ENCODE data around the gene MTA2. TPM values are rescaled to one million over a fixed set of nuclear protein-coding genes. Genes with fewer than 3 reads are reported as not detected.
A peak's percentile ranks its signal among the peaks of the same experiment; 100 is the strongest.
"Not testable (repeated sequence)": the region's sequence is repeated elsewhere in the genome, so short reads cannot be mapped to it uniquely, and the experiment has no call there.

Gene MTA2
- 34.1 TPM for total RNA-seq
- long read RNA-seq, partial matches to known transcripts: 1 of 4 reads
- long read RNA-seq, other reads (novel, unspliced or antisense): 2 of 4 reads

DNA sequence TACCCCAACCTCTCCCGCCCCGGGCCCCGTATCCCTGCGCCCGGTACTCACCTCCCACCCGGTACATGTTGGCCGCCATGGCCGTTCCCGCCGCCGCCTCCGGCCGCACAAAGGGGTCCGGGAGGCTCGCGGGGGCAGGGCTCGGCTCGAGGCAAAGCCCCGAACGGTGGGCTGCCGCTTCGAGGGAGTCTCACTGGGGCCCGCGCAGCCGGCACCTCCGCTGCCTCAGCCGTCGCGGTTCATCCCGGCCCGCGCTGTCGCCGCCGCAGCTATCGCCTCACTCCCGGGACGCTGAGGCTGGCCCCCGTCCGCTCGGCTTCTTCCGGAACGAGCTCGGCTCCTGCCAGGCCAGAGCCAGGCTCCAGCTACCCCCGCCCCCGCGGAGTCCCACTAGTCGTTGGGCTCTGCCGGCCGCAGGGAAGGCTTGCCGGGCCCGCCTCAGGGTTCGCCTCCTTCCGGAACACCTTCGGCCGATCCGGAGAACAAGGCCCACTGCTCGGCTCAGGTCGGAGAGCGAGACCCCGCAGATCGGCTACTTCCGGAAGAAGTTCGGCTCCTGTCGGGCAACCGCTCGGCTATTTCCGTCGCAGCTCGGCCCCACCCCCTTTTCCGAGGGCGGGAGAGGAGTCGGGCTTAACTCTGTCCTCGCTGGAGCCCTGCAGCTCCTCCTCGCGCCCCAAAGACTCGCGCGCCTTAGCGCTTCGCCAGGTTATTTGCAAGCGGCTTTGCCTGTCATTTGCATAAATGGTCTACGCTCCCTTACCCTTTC is at the start of gene MTA2:
Gene MTA2 (minus strand): TSS at position 494 of the 769 bp plus-strand sequence. CDS start 415 bp downstream, at position 79.
- ATAC-seq: peak; percentile 92
- intact Hi-C loops (cut with DNase I): no loop called here

DNA sequence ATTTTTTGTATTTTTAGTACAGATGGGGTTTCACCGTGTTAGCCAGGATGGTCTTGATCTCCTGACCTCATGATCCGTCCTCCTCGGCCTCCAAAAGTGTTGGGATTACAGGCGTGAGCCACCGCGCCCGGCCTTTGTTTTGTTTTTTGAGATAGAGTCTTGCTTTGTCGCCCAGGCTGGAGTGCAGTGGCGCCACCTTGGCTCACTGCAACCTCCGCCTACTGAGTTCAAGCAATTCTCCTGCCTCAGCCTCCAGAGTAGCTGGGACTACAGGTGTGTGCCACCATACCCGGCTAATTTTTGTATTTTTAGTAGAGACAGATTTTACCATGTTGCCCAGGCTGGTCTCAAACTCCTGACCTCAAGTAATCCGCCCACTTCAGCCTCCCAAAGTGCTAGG is 48.6 kb upstream of the MTA2 start:
- ATAC-seq; DNase-seq (ENCODE audit: missing footprints); intact Hi-C loops (cut with DNase I): not testable (repeated sequence)

More for the DNA sequence above, at the start of gene MTA2:
- peak; percentile 97 for DNase-seq (ENCODE audit: missing footprints)

DNA sequence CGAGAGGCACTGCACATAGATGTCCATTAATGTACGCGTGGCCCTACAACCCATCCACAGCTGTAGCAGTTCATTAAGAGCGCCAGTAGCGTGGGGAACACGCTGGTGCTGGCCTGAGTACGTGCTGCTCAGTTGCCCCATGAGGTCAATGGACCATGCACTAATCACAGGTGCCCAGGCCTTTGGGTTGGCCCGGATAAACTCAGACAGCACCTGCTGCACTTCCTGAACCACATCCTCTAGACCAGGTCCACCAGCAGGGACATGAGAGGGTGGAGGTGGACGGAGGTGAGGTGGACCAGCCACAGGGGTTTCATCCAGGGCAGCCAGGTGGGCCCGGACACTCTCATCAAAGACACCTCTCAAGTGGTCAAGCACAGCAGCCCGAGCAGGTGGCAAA is 47.8 kb upstream of the MTA2 start:
- DNase-seq (ENCODE audit: missing footprints) (no peak), ATAC-seq (no peak)
- intact Hi-C loops (cut with DNase I): no loop called here

DNA sequence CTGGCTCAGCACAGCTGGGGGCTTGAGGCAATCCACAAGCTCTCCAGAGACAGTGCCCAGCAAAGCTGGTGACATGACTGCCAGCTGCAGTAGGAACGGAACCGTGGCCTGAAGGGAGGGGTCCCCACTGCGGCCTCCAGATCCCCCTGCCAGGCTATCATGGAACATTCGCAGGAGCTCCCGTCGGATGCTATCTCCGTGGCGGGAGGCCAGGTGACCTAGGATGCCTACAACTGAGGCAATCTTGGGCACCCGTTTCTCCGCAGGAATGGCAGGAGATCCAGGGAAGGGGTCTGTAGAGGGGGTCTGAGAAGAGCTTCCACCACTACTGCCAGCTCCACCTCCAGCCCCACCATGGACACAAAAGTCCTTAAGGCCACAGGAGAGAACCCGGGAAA is 47.3 kb upstream of the MTA2 start:
- ATAC-seq (no peak), DNase-seq (ENCODE audit: missing footprints) (no peak)
- intact Hi-C loops (cut with DNase I): no loop called here

DNA sequence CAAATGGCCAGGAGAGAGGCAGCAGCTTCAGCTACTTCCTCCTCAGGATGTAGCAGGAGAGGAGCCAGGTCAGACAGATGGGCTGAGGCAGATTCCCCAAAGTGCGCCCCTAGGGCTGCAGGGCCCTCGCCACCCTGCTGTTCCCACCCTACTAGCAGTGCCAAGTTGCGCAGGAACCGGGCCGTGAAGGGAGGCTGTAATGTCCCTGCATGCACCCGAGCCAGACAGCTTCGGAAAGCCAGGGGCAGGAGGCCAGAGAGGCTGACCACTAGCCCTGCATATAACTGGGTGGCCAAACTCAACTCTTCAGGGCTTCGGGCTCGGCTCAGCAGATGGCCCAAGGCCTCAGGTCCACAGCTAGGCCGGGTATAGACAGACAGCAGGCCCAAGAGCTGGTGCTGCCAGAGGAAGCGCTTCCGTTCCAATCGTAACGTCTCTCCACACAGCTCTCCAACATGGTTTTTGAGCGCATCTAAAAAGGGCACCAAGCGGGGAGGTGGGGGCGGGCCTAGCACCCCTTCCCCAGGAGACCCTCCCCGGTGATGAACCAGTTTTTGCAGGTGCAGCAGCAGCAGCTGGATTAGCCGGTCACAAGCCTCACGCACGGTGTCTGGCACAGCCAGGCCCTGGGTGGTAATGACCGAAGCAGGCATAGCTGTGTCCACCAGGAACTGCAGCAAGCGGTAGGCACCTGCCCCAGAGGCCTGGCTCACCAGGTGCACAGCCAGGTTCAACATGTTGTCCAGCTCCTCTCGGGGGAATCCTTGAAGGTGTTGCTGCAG is 46.7 kb upstream of the MTA2 start:
- intact Hi-C loops (cut with DNase I): no loop called here
- no peak for ATAC-seq
- no peak for DNase-seq (ENCODE audit: missing footprints)

DNA sequence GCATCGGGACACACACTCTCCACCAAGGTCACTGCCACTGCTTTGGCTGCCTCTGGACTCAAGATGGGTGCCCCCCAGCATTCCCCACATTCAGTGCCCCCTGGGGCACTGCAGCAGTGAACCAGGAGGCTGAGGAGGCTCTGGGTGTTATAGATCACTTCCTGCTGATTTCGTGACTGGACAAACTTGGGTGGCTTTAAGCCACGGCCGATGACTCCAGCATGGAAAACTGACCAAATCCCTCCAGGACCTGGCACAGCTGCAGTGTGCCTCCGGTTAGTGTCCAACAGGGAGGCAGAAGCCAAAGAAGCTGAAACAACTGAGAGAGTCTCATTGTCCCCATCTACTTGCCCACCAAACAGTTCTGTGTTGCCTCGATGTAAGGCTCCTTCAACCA is 45.9 kb upstream of the MTA2 start:
- ATAC-seq (no peak), DNase-seq (ENCODE audit: missing footprints) (no peak)
- intact Hi-C loops (cut with DNase I): no loop called here

DNA sequence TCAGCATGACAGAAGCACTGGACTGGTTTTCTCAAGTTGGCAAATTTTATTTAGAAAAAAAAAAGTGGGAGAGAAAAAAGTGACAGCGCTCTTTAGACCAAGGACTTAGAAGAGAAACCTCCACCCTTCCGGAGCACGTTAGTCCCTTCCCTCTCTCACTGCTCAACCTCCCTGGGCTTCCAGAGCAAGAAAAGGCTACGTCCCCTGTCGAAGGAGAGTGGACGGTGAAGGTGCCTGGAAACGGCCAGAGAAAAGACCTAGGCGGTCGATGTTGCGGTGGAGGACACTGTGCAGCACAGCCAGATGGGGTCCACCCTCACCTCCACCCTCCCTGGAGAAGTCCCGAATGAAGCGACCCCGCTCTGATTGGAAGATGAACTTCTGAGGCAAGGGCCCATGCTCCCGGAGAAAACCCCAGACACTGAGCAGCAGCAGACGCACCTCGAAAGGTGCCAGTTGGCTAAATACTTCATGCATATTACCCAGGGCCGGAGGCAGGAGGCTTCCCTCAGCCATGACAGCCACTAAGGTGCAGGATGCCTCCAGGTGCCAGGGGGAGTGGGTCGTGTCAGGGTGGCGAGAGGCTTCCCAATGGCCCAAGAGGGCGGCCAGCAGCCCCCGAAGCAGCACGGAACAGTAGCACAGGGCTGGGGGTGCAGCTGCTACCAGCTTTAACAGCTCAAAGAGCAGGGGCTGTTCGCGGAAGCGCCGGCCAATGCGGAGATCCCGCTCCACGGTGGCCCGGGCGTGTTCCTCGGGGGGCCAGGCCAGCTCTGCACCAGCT is 45.4 kb upstream of the MTA2 start:
- ATAC-seq (no peak), DNase-seq (ENCODE audit: missing footprints) (no peak)
- intact Hi-C loops (cut with DNase I): no loop called here

DNA sequence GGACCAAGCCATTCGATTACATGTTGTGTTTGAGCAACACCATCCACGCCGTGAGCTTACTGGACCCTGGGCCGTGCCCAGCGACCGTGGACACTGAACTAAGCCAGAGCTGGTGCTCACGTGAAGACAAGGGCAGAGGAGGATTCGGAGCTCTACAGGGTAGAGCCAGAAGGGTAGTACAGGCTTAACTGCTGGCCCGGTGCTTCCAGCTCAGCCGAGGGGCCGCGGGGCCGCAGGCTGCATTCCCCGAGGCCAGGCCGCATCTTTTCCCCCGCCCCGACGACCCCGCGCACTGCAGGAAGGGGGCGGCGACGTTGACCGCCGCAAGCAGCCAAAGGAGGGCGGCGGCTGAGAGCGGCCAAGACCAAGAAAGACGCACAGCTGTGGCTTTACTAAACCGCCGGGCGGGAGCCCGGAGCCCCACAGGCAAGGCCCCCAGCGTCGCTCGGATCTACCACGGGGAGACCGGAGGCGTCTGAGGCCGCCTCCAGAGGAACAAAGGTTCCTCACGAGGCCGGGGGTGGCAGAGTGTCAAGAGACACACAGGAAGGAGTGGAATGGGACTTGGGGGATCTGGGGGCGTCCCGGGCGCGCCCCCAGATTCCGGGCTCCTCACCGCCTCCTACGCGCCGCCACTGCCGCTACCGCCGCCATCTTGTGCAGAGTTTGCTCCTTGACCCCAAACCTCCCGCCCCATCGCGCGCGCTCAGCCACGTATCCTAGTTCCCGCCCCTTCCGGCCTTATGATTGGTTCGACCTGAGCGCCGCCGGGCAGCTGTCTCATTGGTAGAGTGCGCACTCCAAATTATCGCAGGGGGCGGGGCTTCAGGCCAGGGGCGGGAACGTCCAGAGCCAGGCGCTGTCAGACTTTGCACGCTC is 44.5 kb upstream of the MTA2 start, which contains the start of gene GANAB:
Gene GANAB (minus strand): TSS at position 668 of the 879 bp plus-strand sequence. CDS start 14 bp downstream, at position 654.
- DNase-seq (ENCODE audit: missing footprints): peak; percentile 100
- peak; percentile 98 for ATAC-seq
- intact Hi-C loops (cut with DNase I): loop anchor here (2.0 kb wide), 1 partner anchor 23 kb away; no protein-coding TSS in a partner anchor

DNA sequence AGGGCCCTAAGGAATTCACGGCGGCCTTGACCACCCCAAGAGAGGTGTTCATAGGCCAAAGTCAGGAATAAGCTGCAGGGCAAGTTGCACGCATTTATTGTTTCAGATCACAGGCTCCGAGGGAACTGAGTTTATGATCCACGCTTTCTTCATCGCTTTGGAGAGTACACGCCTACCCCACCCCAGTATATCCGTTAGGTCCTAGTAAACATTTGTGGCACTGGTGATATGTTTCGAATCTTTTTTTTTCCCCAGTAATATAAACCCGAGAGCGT is 43.9 kb upstream of the MTA2 start:
- no peak for DNase-seq (ENCODE audit: missing footprints)
- intact Hi-C loops (cut with DNase I): loop anchor here (2.0 kb wide), 1 partner anchor 23 kb away; no protein-coding TSS in a partner anchor
- ATAC-seq: no peak

DNA sequence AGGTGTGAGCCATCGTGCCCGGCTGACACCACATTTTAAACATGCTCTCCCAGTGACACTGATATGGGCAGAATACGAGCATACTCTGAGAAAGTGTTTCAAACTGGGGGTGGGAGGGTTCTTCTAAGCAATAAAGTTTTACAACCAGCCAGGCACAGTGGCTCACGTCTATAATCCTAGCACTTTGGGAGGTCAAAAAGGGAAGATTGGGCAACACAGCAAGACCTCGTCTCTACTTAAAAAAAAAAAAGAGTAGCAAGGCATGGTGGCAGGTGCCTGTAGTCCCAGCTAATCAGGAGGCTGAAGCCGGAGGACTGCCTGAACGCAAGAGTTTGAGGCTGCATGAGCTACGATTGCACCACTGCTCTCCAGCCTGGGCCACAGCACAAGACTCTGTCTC is 42.6 kb upstream of the MTA2 start:
- ATAC-seq (no peak), DNase-seq (ENCODE audit: missing footprints) (no peak)
- intact Hi-C loops (cut with DNase I): loop anchor here (2.0 kb wide), 1 partner anchor 21 kb away; no protein-coding TSS in a partner anchor

DNA sequence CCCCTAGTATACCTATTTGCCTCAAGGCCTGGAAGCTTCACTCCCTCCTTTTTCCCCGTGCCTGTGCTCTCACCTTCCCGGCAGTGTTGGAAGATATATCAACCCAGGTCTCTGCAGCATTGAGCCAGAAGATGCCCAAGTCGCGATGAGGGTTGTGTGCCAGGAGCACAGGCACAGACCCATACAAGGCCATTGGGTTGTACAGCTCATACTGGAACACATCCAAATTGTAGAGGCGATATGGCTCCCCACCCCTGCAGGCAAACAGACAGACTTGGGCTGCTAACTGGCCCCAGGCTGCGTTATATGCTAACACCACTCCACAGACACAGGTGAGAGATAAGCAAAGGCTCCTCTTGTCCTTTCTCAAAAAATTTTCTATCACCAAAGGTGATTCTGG is 30.8 kb upstream of the MTA2 start:
- ATAC-seq (no peak), DNase-seq (ENCODE audit: missing footprints) (no peak)
- intact Hi-C loops (cut with DNase I): no loop called here

DNA sequence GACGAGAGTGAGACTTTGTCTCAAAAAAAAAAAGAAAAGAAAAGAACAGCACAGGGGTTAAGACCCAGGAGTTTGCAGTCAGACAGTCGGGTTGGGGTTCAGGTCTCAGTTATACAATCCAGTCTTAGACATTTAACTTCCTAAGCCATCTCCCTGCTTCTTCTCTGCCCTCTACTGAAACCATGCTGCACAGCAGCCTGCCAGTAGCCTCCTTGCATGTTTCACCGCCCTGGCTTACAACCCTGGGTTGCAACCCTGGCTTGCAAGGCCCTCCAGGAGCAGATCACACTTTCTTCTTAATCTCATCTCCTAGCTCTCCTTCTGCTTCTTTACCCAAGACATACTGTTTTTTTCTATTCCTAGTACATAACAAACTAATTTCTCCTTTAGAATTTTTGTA is 26.0 kb upstream of the MTA2 start:
- ATAC-seq (no peak), DNase-seq (ENCODE audit: missing footprints) (no peak)
- intact Hi-C loops (cut with DNase I): no loop called here

DNA sequence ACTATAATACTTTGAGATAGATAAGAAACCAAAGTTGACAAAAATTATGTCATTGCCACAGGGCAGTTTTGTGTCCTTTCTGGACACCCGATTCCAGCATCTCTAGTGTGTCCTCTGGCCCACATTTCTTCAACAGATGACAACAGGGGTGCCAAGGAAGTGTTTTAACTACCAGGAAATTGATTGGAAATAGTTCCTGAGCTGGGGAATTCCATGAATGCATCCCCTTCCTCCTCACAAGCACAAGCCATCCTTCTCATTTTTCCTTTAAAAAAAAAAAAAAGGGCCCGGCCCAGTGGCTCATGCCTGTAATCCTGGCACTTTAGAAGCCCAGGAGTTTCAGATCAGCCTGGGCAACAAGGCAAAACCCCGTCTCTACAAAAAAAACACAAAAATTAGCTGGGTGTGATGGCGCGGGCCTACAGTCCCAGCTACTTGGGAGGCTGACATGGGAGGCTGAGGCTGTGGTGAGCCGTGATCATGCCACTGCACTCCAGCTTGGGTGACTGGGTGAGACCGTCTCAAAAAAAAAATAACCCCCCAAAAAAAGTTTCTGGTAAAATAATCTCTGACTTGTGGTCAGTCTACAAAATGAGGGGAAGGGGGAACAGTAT is 20.9 kb upstream of the MTA2 start:
- intact Hi-C loops (cut with DNase I): loop anchor here (2.0 kb wide), 1 partner anchor 22 kb away; no protein-coding TSS in a partner anchor
- DNase-seq (ENCODE audit: missing footprints): no peak
- no peak for ATAC-seq

DNA sequence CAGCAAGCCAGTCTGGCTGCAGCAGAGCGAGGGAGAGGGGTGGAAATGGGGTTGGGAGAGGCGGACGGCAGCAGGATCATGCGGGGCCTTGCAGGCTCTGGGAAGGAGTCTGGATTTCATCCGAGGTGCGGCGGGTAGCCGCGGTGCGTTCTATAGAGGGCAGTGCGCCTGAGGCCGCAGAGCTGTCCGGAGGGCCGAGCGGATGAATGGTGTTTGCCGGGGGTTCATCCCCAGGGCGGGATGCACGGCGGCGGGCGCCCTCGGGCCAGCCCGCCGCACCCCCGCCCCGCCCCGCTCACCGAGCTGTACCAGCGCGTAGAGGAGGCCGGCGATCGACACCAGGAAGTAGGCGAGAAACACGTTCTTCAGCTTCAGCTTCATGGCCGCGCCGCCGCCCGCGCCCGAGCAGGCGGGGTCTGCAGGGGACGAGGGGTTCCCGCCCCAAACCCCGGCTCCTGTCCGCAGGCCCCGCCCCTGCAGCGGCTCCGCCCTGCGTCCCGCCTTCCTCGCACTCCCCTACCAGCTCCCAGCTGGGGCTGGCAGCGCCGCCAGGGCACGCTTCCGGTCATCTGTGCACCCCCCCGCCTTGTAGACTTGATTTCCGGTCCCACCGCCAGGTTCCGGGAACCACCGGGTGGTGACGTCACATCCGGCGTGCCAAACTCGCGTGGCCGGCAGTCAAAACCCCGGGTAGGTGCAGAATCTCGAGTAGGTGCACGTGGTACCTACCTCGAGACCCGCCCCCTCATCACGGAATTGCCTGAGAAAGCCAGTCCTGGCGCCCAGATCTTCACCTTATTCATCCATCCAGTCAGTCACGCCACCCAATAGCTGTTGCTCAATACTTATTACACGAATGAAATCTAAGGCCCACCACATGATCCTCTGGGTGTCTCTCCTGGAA is 20.2 kb upstream of the MTA2 start, which contains the start of gene B3GAT3:
Gene B3GAT3 (minus strand): TSS at position 420 of the 904 bp plus-strand sequence. CDS start 39 bp downstream, at position 381.
- DNase-seq (ENCODE audit: missing footprints) (peak; percentile 99), ATAC-seq (peak; percentile 99)
- intact Hi-C loops (cut with DNase I): loop anchor here (2.0 kb wide), 1 partner anchor 23 kb away; no protein-coding TSS in a partner anchor

DNA sequence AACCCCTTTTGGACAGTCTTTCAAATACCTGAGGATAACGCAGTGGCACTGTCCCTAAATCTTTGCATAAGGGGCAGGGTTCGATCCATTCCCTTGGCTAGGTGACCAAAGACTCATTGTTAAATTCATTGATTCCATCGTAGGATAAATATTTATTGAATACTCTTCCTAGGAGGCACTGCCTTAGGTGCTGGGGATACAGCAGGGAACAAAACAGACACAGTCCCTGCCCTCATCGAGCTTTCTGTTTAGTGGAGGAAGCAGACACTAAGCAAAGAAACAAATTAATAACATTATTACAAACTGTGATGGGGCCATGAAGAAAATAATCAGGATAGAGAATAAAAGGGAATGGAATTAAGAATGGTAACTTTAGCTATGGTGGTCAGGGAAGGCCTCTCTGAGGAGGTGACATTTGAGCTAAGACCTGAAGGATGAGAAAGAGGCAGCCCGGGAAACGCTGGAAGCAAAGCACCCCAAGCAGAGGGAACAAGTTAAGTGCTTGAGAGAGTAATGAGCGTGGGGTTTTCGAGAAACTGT is 19.4 kb upstream of the MTA2 start:
- DNase-seq (ENCODE audit: missing footprints): no peak
- intact Hi-C loops (cut with DNase I): no loop called here
- no peak for ATAC-seq

DNA sequence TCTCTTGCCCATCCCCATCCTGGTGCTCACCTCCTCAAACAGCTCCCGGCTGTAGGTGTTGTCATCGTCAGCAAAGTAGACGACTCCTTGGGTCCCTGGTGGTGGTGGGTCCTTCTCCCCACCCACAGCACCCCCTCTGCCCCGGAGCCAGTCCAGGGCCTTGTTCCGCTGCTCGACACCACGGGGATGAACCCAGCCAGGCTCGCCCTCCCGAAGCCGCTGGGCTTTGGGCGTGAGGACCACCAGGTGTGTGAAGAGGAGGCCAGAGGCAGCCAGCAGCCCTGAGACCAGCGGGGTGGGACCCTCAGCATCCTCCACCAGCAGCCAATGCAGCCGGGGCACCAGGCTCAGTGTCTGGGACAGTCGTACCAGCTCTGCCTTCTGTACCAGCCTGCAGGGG is 15.3 kb upstream of the MTA2 start:
- intact Hi-C loops (cut with DNase I); DNase-seq (ENCODE audit: missing footprints); ATAC-seq: not testable (repeated sequence)

Data from Right ventricle myocardium inferior (tissue), 1 donor.